Dendritic cell treated with granulocyte-macrophage colony-stimulating factor and Interleukin-4, amounts not matched to agents 40 ng/mL and 50 ng/mL, for 4 days (primary cell): Measurements from ENCODE around the gene FABP1.

Source experiments
- H3K27ac Mint-ChIP-seq: one replicate; pipeline ENCODE4 v1.8.0; 2022; ENCODE audit warnings: mild to moderate bottlenecking, mixed read lengths
- H3K27me3 Mint-ChIP-seq: one replicate; pipeline ENCODE4 v1.8.0; 2022; ENCODE audit warnings: mild to moderate bottlenecking, mixed read lengths
- H3K36me3 Mint-ChIP-seq: one replicate; pipeline ENCODE4 v1.8.0; 2022; ENCODE audit warnings: low read depth, mixed read lengths
- H3K4me1 Mint-ChIP-seq: one replicate; pipeline ENCODE4 v1.8.0; 2022; ENCODE audit warnings: low read depth, mixed read lengths
- H3K4me3 Mint-ChIP-seq: one replicate; pipeline ENCODE4 v1.8.0; 2022; ENCODE audit warnings: mild to moderate bottlenecking, moderate library complexity, mixed read lengths
- H3K9me3 Mint-ChIP-seq: one replicate; pipeline ENCODE4 v1.8.0; 2022; ENCODE audit warnings: mixed read lengths
- intact Hi-C: fragments of 100-400 bp; cut with micrococcal nuclease; formaldehyde crosslinking; loops from one replicate; pipeline ENCODE4 v1.15.0; 2022

FABP1 gene

DNA sequence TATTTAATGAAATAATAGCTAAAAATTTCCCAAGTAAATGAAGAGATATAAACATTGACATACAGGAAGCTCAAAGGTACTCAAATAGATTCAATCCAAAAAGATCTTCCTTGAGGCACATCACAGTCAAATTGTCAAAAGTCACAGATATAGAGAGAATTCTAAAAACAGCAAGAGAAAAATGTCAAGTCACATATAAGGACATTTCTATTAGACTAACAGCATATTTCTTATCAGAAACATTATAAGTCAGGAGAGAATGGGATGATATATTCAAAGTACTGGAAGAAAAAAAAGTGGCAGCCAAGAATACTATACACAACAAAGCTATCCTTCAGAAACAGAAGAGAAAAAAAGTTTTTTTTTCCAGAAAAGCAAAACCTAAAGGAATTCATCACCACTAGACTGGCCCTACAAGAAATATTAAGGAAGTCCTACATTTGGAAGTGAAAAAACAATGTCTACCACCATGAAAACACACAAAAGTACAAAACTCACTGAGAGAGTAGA lies 21.1 kb upstream of the FABP1 start:
- no peak overlapping the region for H3K4me3 Mint-ChIP-seq
- H3K9me3 Mint-ChIP-seq = peaks cover 53% of the 10 kb centered on the region

DNA sequence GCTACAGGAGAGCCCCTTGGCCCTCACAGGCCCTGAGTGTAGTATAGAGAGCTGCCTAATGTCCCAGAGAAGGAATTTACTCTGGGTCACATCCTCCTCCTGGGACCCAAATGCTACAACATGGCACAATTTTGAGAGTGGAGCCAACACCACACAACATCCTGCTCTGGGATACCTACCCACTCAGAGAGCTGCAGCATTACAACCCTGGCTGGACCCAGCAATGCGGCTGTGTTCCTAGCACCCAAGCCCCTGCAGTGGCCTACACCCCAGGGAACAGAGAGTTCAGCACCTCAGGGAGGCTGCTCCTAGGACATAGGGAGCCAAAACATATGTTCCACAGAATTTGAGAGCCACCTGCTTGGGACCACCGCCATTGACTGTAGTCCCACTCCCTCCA lies 19.3 kb upstream of the FABP1 start:
- Mint-ChIP-seq H3K27me3 (peaks cover under 1% of the 10 kb centered on the region), H3K4me1 (no peaks in the 10 kb centered on the region), H3K4me3 (no peak overlapping the region), H3K9me3 (peaks cover 45% of the 10 kb centered on the region), H3K36me3 (no peaks in the 10 kb centered on the region), H3K27ac (no peak overlapping the region)
- intact Hi-C loops = no loop called here

More for the DNA sequence above, 21.1 kb upstream of the FABP1 start:
- Mint-ChIP-seq H3K4me1 (no peaks in the 10 kb centered on the region), H3K36me3 (no peaks in the 10 kb centered on the region), H3K27me3 (peaks cover 2% of the 10 kb centered on the region), H3K27ac (no peak overlapping the region)
- intact Hi-C loops = no loop called here

DNA sequence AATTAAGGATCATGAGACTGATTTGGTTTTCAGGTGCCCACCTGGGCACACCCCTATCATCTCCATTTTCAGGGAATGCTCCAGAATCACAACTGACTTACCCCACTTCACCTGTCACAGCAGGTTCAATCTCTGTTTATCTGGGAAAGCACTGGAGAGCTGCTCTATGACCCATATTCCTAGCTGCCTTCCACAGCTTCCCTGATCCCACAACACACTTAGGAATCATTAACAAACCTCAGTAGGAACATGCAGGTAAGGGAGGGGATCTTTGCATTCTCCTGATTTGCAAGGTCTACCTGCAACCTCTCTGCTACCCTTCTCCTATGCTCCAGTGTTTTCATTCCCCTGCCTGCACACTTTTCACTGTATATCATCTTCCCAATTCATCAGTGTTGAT lies 18.7 kb upstream of the FABP1 start:
- intact Hi-C loops = no loop called here
- peaks cover 2% of the 10 kb centered on the region for H3K27me3 Mint-ChIP-seq
- no peak overlapping the region for H3K4me3 Mint-ChIP-seq
- H3K9me3 Mint-ChIP-seq = peaks cover 46% of the 10 kb centered on the region
- H3K4me1 Mint-ChIP-seq = no peaks in the 10 kb centered on the region
- H3K27ac Mint-ChIP-seq = no peak overlapping the region
- no peaks in the 10 kb centered on the region for H3K36me3 Mint-ChIP-seq

DNA sequence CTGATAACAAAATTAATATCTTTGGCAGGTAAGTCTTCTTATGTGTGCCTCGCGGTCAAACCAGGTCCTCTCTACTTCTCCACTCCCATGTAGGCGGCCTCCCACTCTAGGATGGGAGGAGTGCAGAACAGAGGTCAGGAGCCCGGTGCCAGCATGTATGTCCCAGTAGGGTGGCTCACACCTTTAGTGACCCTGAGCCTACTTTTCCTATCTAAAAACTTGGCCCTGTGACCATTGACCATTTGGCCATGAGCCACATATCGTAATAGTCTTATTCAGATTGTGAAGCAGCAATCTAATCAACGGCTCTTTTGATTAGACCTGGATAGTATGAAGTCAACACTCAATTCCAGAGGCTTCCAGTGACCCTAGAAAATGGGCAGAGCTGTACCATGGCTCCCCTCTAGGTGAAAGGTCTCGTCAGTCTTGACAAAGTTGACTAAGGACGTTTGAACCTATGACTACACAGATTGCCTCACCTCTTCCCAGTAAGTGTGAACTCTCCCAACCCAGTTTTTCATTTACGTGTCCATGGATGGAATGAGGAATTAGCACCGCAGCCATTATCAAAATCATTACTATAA lies 17.1 kb upstream of the FABP1 start:
- Mint-ChIP-seq H3K36me3 (no peaks in the 10 kb centered on the region), H3K4me3 (no peak overlapping the region), H3K9me3 (peaks cover 47% of the 10 kb centered on the region), H3K27me3 (peaks cover 7% of the 10 kb centered on the region), H3K27ac (no peak overlapping the region), H3K4me1 (no peaks in the 10 kb centered on the region)
- intact Hi-C loops = no loop called here

DNA sequence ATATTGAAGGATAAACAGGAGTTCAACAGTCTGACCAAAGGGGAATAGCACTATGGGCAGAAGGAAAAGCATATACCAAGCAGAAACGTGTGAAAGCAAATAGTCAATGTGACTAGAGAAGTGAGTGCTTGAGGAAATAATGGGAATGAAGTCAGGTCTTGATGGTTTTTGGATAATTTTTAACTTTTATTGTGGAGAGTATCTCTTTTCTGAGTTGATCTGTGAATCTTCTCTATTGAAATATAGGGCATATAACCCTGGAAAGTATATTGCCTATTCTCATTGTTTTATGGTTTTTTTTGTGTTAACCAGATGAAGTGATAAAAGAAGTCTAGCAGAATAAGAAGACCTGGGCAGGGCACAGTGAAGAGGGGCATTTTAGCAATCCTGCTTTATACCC lies 16.4 kb upstream of the FABP1 start:
- H3K27me3 Mint-ChIP-seq = peaks cover 7% of the 10 kb centered on the region
- no peak overlapping the region for H3K4me3 Mint-ChIP-seq
- H3K36me3 Mint-ChIP-seq = no peaks in the 10 kb centered on the region
- H3K9me3 Mint-ChIP-seq = peaks cover 42% of the 10 kb centered on the region
- H3K4me1 Mint-ChIP-seq = no peaks in the 10 kb centered on the region
- no peak overlapping the region for H3K27ac Mint-ChIP-seq
- intact Hi-C loops = no loop called here

DNA sequence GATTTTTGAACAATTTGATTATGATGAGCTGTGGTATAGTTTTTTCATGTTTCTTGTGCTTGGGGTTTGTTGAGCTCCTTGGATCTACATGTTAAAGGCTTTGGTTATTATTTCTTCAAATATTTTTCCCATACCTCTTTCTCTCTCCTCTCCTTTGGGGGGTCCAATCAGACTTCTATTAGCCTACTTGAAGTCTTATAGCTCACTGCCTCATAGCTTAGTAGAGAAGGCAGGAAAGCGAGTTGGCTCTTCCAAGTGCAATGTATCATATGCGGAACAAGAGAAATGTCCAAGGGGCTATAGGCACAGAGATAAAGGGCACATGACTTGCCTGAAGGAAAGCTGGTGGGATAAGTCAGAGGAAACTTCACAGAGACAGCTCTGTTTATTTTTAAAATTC lies 14.1 kb upstream of the FABP1 start:
- Mint-ChIP-seq H3K27me3 (peaks cover 7% of the 10 kb centered on the region), H3K27ac (no peak overlapping the region), H3K4me1 (no peaks in the 10 kb centered on the region), H3K36me3 (no peaks in the 10 kb centered on the region), H3K4me3 (no peak overlapping the region), H3K9me3 (peaks cover 23% of the 10 kb centered on the region)
- intact Hi-C loops = no loop called here

DNA sequence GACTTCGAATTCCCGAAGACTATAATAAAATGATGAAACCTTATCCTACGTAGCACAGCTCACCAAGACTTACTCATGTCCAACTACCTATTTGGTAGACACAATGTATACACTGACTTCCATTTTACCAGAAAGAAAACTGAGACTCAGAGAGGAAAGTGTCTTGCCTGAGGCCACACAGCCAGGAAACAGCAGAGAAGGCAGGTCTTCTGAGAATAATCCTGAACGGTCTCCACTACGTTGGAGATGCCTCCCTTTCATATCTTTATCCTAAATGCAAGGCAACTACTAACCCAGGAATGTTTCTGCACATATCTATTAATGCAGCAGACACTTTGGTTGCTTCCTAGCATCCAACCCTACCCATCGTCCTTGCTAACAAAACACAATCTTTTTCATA lies 11.9 kb upstream of the FABP1 start:
- Mint-ChIP-seq H3K4me1 (no peaks in the 10 kb centered on the region), H3K9me3 (peaks cover 16% of the 10 kb centered on the region), H3K27ac (no peak overlapping the region), H3K36me3 (no peaks in the 10 kb centered on the region), H3K4me3 (no peak overlapping the region), H3K27me3 (peaks cover 16% of the 10 kb centered on the region)
- intact Hi-C loops = no loop called here

DNA sequence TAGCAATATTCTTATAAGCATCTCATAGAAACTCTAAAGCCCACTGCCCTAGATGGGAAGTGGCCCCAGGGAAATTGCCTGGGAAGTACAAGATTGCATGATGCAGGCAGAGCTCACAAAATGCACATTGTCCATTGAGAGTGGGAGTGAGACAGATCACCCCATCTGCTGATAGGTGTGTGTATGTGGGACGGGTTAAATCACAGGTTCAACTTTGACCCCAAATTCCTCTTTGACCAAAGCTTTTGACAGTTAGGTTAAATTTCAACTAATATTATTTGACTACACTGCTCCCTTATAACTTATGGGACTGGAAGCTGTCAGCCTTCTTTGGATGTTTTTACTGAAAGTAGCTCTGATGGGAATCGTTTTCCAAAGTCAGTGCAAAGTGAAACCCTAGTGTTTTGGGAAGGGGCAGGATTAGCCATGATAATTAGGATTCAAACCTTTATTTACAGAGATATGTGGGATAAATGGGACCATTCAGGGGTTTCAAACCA lies 11.4 kb upstream of the FABP1 start:
- Mint-ChIP-seq H3K4me3 (no peak overlapping the region), H3K9me3 (peaks cover 15% of the 10 kb centered on the region), H3K27ac (no peak overlapping the region), H3K4me1 (no peaks in the 10 kb centered on the region), H3K36me3 (no peaks in the 10 kb centered on the region), H3K27me3 (peaks cover 16% of the 10 kb centered on the region)
- intact Hi-C loops = no loop called here

DNA sequence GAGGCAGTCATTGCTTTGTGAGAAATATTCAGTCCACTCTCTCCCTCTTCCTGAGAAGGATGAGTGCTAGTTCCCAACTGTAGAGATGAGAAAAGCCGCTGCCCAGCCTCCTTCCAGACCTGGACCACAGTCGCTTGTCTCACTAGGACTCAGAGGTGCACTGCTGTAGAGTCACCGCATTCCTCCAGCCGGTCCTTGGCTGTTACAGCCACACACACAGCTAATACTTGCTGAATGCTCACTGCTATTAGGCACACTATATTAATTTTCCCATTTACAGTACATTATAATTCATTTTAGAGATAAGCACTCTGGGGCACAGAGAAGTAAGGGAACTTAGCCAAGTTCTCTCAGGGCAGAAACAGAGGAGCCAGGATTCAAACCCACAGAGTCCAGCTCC lies 10.0 kb upstream of the FABP1 start:
- peaks cover 7% of the 10 kb centered on the region for H3K9me3 Mint-ChIP-seq
- no peaks in the 10 kb centered on the region for H3K36me3 Mint-ChIP-seq
- no peaks in the 10 kb centered on the region for H3K4me1 Mint-ChIP-seq
- peaks cover 18% of the 10 kb centered on the region for H3K27me3 Mint-ChIP-seq
- intact Hi-C loops = no loop called here
- no peak overlapping the region for H3K4me3 Mint-ChIP-seq
- no peak overlapping the region for H3K27ac Mint-ChIP-seq

DNA sequence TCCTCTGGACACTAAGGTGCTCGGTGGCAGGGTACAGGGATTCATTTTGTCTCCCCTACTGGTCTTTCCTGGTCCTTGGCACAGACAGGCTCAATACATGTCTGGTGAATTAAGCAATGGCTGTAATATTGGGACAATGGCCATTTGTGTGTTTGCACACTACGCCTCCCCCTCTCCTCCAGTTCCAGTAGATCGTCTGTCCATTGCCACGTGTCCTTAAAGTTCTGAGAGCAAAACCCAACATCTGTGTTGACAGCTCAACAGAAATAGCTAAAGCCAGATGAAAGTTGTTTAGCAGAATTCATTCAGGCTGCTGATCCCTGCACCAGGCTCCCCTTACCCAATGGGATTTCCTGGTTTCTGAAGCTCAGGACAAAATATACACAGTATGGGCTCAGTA lies 9.0 kb upstream of the FABP1 start:
- Mint-ChIP-seq H3K4me3 (no peak overlapping the region), H3K36me3 (no peaks in the 10 kb centered on the region), H3K27ac (no peak overlapping the region), H3K9me3 (peaks cover 3% of the 10 kb centered on the region), H3K27me3 (peaks cover 17% of the 10 kb centered on the region), H3K4me1 (no peaks in the 10 kb centered on the region)
- intact Hi-C loops = no loop called here

DNA sequence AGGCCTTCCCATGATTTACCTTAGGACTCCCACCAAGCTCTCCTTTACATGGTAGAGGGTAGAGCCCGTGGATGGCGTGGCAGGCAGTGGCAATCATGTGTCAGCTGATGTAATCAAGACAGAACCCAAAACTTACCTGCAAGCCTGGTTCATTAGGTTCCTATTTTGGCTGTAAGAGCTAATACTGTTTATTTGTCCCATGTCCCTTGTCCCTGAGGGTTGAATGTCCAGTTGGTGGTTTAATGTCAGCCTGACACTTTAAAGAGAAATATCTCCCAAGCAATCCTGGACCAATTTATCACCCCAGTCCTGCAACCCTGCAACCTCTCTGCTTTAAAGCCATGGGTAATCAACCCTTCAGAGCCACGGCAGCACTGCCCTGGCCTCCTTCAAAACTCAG lies 6.0 kb upstream of the FABP1 start:
- Mint-ChIP-seq H3K4me1 (no peaks in the 10 kb centered on the region), H3K9me3 (no peaks in the 10 kb centered on the region), H3K36me3 (no peaks in the 10 kb centered on the region), H3K27ac (no peak overlapping the region), H3K4me3 (no peak overlapping the region), H3K27me3 (peaks cover 10% of the 10 kb centered on the region)
- intact Hi-C loops = no loop called here

DNA sequence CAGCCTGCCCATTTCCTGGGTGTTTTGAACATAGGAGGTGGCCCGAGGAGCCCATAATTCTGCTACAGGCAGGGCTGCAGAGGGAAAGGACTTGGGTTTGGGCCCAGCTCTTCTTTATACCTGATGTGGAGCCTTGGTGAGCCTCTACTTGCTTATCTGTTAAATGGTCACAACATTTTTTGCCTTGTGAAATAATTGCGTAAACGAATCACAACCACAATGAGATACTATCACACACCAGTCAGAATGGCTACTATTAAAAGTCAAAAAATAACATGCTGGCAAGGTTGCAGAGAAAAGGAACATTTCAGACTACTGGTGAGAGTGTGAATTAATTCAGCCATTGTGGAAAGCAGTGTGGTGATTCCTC lies 4.1 kb upstream of the FABP1 start:
- H3K36me3 Mint-ChIP-seq = no peaks in the 10 kb centered on the region
- H3K9me3 Mint-ChIP-seq = no peaks in the 10 kb centered on the region
- H3K27ac Mint-ChIP-seq = no peak overlapping the region
- intact Hi-C loops = no loop called here
- no peaks in the 10 kb centered on the region for H3K4me1 Mint-ChIP-seq
- no peak overlapping the region for H3K4me3 Mint-ChIP-seq
- peaks cover 10% of the 10 kb centered on the region for H3K27me3 Mint-ChIP-seq

DNA sequence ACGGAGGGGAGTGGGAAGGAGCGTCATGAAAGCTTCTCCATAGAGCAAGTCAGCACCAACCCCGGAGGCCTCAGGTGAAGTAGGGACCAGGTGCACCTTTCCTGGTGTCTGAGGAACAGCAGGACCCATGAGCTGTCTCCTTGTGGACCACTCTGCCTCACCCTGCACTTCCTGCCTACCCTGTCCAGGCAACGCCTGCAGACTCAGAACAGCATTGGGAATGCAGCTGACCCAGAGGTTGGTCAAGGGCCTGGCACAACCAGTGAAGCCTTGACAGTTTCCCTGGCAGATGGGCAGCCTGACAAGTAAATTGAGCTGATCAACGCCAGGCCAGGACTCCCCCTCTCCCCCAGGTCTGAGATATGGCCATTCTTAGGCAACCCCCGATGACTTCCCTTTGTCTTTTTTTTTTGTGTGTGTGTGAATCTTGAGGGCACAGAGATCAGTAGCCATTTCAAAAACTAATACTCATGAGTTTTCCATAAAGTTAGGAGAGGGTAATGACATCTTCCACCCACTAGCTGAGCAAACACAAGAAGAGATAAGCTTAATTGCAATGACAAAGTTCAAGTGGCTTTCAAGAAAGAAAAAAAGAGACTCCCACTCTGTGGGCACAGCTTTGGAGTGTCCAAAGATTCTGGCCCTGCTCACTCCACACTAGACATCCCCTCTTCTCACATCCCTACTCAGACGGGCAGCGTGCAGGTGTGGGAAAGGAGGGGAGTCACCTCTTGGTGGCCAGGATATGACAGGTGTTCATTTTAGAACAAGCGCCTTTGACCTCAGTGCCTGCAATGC lies 3.5 kb upstream of the FABP1 start:
- H3K4me1 Mint-ChIP-seq = no peaks in the 10 kb centered on the region
- peaks cover 7% of the 10 kb centered on the region for H3K27me3 Mint-ChIP-seq
- H3K36me3 Mint-ChIP-seq = no peaks in the 10 kb centered on the region
- intact Hi-C loops = no loop called here
- no peak overlapping the region for H3K4me3 Mint-ChIP-seq
- no peak overlapping the region for H3K27ac Mint-ChIP-seq
- H3K9me3 Mint-ChIP-seq = no peaks in the 10 kb centered on the region

DNA sequence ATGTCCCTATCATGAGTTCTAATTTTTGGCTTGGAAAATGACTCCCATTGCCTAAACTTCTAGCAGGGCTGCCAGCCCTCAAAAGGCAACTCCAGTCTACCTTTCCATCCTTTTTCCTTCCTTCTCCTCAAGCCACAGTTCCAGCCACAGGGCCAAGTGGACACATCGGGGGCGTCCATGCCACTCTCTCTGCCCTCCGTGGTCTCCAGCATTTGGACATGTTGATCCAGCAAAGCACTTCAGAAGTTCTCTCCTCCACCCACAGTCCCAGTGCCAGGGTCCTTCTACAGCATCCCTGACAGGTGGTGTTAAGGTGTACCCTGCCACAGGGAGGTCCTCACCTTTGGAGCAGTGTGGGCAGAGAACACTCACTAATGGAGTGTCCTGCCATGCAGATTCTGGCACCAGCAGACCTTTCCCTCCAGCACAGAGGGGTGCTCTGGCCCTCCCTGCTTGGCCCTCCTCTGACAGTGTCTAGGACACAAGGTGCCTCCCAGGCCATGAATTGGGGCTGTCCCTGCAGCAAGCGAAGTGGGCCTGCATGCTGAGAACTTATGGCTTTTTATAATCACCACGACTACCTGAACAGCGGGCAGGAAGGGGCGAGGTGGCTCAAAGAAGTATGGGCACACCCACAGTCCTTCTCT lies 1.6 kb upstream of the FABP1 start:
- Mint-ChIP-seq H3K27ac (no peak overlapping the region), H3K36me3 (no peaks in the 10 kb centered on the region)

More for the DNA sequence above, 1.6 kb upstream of the FABP1 start:
- Mint-ChIP-seq H3K4me3 (no peak overlapping the region), H3K4me1 (no peaks in the 10 kb centered on the region), H3K27me3 (peaks cover 4% of the 10 kb centered on the region), H3K9me3 (no peaks in the 10 kb centered on the region)
- intact Hi-C loops = no loop called here
